Kidney (tissue), 14 donors: ENCODE measurements around the gene LRRC8C. TPM values are rescaled to one million over a fixed set of nuclear protein-coding genes. Genes with fewer than 3 reads are reported as not detected.

ENCODE experiments used
- DNase-seq, 5 donors: peaks; one replicate each; pipeline ENCODE4 v3.0.0-alpha.2; 2013 to 2020
- FAIRE-seq: peaks from 2 replicates; lab custom pipeline; 2012; peaks lifted over from hg19 to GRCh38; lab: Jason Lieb, UNC
- H3K27ac ChIP-seq, 2 donors: one replicate each; pipeline ENCODE4 v1.7.0; 2013; ENCODE audit warnings: low read depth in 2 of 2, low read length in 2 of 2, inconsistent platforms in 1 of 2
- H3K27me3 ChIP-seq: one replicate; pipeline ENCODE4 v1.7.1; 2013; ENCODE audit warnings: low read length, inconsistent platforms; ENCODE audit not compliant: control insufficient read depth, insufficient read depth
- H3K36me3 ChIP-seq, 3 donors: one replicate each; pipeline versions ENCODE4 v1.7.0 to v1.7.1; 2013; ENCODE audit warnings: low read length in 3 of 3, control low read depth in 1 of 3, inconsistent platforms in 1 of 3; ENCODE audit not compliant: insufficient read depth in 3 of 3, control insufficient read depth in 2 of 3
- H3K4me1 ChIP-seq, 3 donors: one replicate each; pipeline versions ENCODE4 v1.7.0 to v1.7.1; 2013; ENCODE audit warnings: low read length in 3 of 3, inconsistent platforms in 1 of 3, low read depth in 1 of 3; ENCODE audit not compliant: control insufficient read depth in 2 of 3, insufficient read depth in 2 of 3
- H3K4me3 ChIP-seq, 3 donors: one replicate each; pipeline versions ENCODE4 v1.7.0 to v1.8.1; 2013; ENCODE audit warnings: low read length in 3 of 3, control low read depth in 1 of 3, inconsistent platforms in 1 of 3
- H3K9ac ChIP-seq, 3 donors: one replicate each; pipeline versions ENCODE4 v1.7.0 to v1.7.1; 2013; ENCODE audit warnings: low read length in 3 of 3, control low read depth in 1 of 3, inconsistent platforms in 1 of 3
- H3K9me3 ChIP-seq, 3 donors: one replicate each; pipeline versions ENCODE4 v1.7.0 to v1.7.1; 2013; ENCODE audit warnings: low read length in 3 of 3, control low read depth in 1 of 3, inconsistent platforms in 1 of 3; ENCODE audit not compliant: control insufficient read depth in 2 of 3, insufficient read depth in 1 of 3
- intact Hi-C: fragments of 100-400 bp; cut with DNase I; formaldehyde crosslinking; loops from one replicate; pipeline ENCODE4 v1.11.1; 2022
- polyA plus RNA-seq: library from polyadenylated mRNA; stranded (reverse); fragments of 350-450 nt; fragmentation: Illumina TruSeq; extraction: RNeasy Lipid Tissue Mini Kit (QIAGEN cat#74804); gene quantifications from one replicate; pipeline ENCODE4 v1.2.3, GENCODE V29; 2014; ENCODE audit warnings: low read depth, low replicate concordance; ENCODE audit not compliant: insufficient read depth
- total RNA-seq: library from RNA; stranded (reverse); fragmentation: NEBNext Ultra II Directional; extraction: Animal tissue kit (Norgen Biotek cat#: 25700); gene quantifications from one replicate; pipeline ENCODE4 v1.2.1, GENCODE V29; 2021
- TF ChIP-seq, protein P1 (sequence below): IDR thresholded peaks from 3 replicates; pipeline ENCODE4 v1.5.1; 2012; ENCODE audit warnings: mild to moderate bottlenecking, moderate library complexity, borderline replicate concordance; ENCODE audit not compliant: insufficient read depth; ENCODE audit errors: extremely low read depth
- donor health status: control.
- donor health status: control.
- donor health status: control.
- donor health status: control.
- donor health status: control.
- donor health status: DM: yes; HTN: yes; CAD: no.
- donor health status: Normal renal cell carcinoma (clear cell type).

Gene LRRC8C
- total and polyA plus RNA-seq, 2 donors from 2014 or later = 2.6 to 12.7 TPM

GRCh38 chr1:89675677-89676076, 42.8 kb downstream of the LRRC8C start:
- H3K4me1 ChIP-seq = no peaks in the 10 kb centered on the region
- H3K9ac ChIP-seq = no peak overlapping the region
- DNase-seq = no peak
- no peak overlapping the region for H3K4me3 ChIP-seq
- FAIRE-seq = no peak
- no peaks in the 10 kb centered on the region for H3K36me3 ChIP-seq
- TF ChIP-seq, protein P1, sequence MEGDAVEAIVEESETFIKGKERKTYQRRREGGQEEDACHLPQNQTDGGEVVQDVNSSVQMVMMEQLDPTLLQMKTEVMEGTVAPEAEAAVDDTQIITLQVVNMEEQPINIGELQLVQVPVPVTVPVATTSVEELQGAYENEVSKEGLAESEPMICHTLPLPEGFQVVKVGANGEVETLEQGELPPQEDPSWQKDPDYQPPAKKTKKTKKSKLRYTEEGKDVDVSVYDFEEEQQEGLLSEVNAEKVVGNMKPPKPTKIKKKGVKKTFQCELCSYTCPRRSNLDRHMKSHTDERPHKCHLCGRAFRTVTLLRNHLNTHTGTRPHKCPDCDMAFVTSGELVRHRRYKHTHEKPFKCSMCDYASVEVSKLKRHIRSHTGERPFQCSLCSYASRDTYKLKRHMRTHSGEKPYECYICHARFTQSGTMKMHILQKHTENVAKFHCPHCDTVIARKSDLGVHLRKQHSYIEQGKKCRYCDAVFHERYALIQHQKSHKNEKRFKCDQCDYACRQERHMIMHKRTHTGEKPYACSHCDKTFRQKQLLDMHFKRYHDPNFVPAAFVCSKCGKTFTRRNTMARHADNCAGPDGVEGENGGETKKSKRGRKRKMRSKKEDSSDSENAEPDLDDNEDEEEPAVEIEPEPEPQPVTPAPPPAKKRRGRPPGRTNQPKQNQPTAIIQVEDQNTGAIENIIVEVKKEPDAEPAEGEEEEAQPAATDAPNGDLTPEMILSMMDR = no peak
- H3K9me3 ChIP-seq = no peaks in the 10 kb centered on the region
- intact Hi-C loops = no loop called here
- H3K27me3 ChIP-seq = no peaks in the 10 kb centered on the region
- no peak overlapping the region for H3K27ac ChIP-seq

- no peak for DNase-seq
- H3K36me3 ChIP-seq = no peaks in the 10 kb centered on the region
- no peak overlapping the region for H3K27ac ChIP-seq
- no peaks in the 10 kb centered on the region for H3K9me3 ChIP-seq
- H3K27me3 ChIP-seq = no peaks in the 10 kb centered on the region
- H3K4me3 ChIP-seq = no peak overlapping the region
- no peaks in the 10 kb centered on the region for H3K4me1 ChIP-seq
- TF ChIP-seq, protein P1 = no peak
- H3K9ac ChIP-seq = no peak overlapping the region
- intact Hi-C loops = no loop called here
- FAIRE-seq = no peak
Measured at GRCh38 chr1:89681045-89681729, 48.3 kb downstream of the LRRC8C start.

DNA sequence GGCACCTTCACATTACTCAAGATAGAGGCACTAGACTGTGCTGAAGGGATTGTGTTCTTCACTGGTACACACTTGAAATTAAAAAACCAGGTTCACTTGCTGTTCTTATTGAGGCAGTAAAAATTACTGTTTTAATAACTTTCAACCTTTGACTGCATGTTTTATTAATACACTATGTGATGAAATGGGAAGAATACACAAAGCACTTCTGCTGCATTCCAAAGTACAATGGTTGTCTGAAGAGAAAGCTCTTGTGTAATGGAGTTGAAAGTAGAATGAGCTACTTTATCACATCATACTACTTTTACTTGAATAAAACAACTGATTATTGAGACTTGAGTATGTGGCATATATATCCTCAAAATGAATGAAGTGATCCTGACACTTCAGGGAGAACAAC, 49.7 kb downstream of the LRRC8C start:
- Histone ChIP-seq H3K4me1 (no peaks in the 10 kb centered on the region), H3K9me3 (no peaks in the 10 kb centered on the region), H3K27me3 (no peaks in the 10 kb centered on the region), H3K36me3 (no peaks in the 10 kb centered on the region), H3K27ac (no peak overlapping the region), H3K4me3 (no peak overlapping the region), H3K9ac (no peak overlapping the region)
- TF ChIP-seq, protein P1 = no peak
- FAIRE-seq (no peak), DNase-seq (no peak)
- intact Hi-C loops = no loop called here
